Right lobe of liver (tissue), 6 donors: ENCODE results near the gene STXBP5. TPM values are rescaled to one million over a fixed set of nuclear protein-coding genes. Genes with fewer than 3 reads are reported as not detected.

Experiments used
- ATAC-seq, 4 donors: fragments of 200-7000 bp; cut with Tn5 transposase; one replicate each; pipeline ENCODE4 v1.9.1; 2020; ENCODE audit warnings: mild to moderate bottlenecking in 4 of 4, moderate library complexity in 4 of 4
- DNase-seq, 3 donors: peaks; one replicate each; pipeline ENCODE4 v3.0.0-alpha.2; 2020
- H3K27ac ChIP-seq, 3 donors: fragments of 200-600 bp; one replicate each; pipeline ENCODE4 v1.8.0; 2022
- H3K27me3 ChIP-seq, 2 donors: fragments of 200-600 bp; one replicate each; pipeline ENCODE4 v1.8.0; 2022
- H3K36me3 ChIP-seq, 4 donors: fragments of 200-600 bp; sonication (generic) in 1 of 4; one replicate each; pipeline versions ENCODE4 v1.5.1 to v1.8.0; 2017 to 2022; ENCODE audit warnings: control low read depth in 1 of 4
- H3K4me1 ChIP-seq, 4 donors: fragments of 200-600 bp; sonication (generic) in 1 of 4; one replicate each; pipeline versions ENCODE4 v1.5.1 to v1.8.0; 2017 to 2022; ENCODE audit warnings: control low read depth in 1 of 4
- H3K4me3 ChIP-seq, 3 donors: fragments of 200-600 bp; one replicate each; pipeline ENCODE4 v1.8.0; 2022
- H3K9me3 ChIP-seq, 4 donors: fragments of 200-600 bp; sonication (generic) in 1 of 4; one replicate each; pipeline versions ENCODE4 v1.5.1 to v1.8.0; 2017 to 2022; ENCODE audit warnings: control low read depth in 1 of 4
- CTCF ChIP-seq, 4 donors: fragments of 200-600 bp in 3 of 4; fragments of 450-650 bp in 1 of 4; IDR thresholded peaks; one replicate each; pipeline versions ENCODE4 v1.5.1 to v1.8.0; 2016 to 2022; ENCODE audit warnings: antibody characterized with exemption in 4 of 4, mild to moderate bottlenecking in 2 of 4
- POLR2A ChIP-seq: fragments of 450-650 bp; IDR thresholded peaks from one replicate; pipeline ENCODE4 v1.6.1; 2017; ENCODE audit warnings: antibody characterized with exemption, mild to moderate bottlenecking
- WGBS: methylation state at CpG from one replicate; pipeline ENCODE4 v1.1.6; 2018; ENCODE audit warnings: low coverage, low lambda C conversion rate; ENCODE audit not compliant: insufficient coverage; ENCODE audit errors: missing lambda C conversion rate; 5-methylcytosine and 5-hydroxymethylcytosine counted together
- intact Hi-C, 2 donors: fragments of 100-400 bp; cut with DNase I; formaldehyde crosslinking; loops; one replicate each; pipeline versions ENCODE4 v1.11.2 to v1.14.1; 2022
- total RNA-seq, 6 experiments: library from RNA; depleted of rRNA in 2 of 6; stranded (reverse); fragments of >200 nt in 2 of 6; fragmentation: NEBNext Ultra II Directional in 3 of 6; extraction: Animal tissue kit (Norgen Biotek cat#: 25700) in 3 of 6; gene quantifications; one replicate each; pipeline versions ENCODE4 v1.1.0 to v1.2.4, GENCODE V29; 2016 to 2023
- donor health status: DM: no; HTN: yes; CAD: no.
- donor health status: DM: no; HTN: no; CAD: no.
- donor health status: DM: no; HTN: no; CAD: no.
- donor health status: DM: no; HTN: yes; CAD: no.
- donor health status: DM: no; HTN: yes; CAD: no.

The STXBP5 gene
- total RNA-seq, 6 experiments from 2014 or later: 3.9 to 7.6 (median 5.7) TPM

GRCh38 chr6:147341486-147341885 is 137.3 kb downstream of the STXBP5 start:
- DNase-seq: no peak
- Histone ChIP-seq H3K27me3 (no peaks in the 10 kb centered on the region), H3K27ac (no peak overlapping the region), H3K4me3 (no peak overlapping the region), H3K4me1 (no peaks in the 10 kb centered on the region), H3K9me3 (no peaks in the 10 kb centered on the region), H3K36me3 (no peaks in the 10 kb centered on the region)
- 40% methylated on average over 1 of the region's 1 CpG for WGBS
- TF ChIP-seq CTCF (IDR thresholded peaks at IDR 0.05) (no peak), POLR2A (no peak)
- ATAC-seq: no peak
- intact Hi-C loops: no loop called here

GRCh38 chr6:147345902-147346301 is 141.7 kb downstream of the STXBP5 start:
- H3K9me3 ChIP-seq: no peaks in the 10 kb centered on the region
- no peak overlapping the region for H3K27ac ChIP-seq
- H3K4me3 ChIP-seq: no peak overlapping the region
- no peaks in the 10 kb centered on the region for H3K4me1 ChIP-seq
- no peak for TF ChIP-seq CTCF (IDR thresholded peaks at IDR 0.05)
- TF ChIP-seq POLR2A: no peak
- intact Hi-C loops: no loop called here
- WGBS: 82% methylated on average over 2 of the region's 2 CpGs
- no peak for ATAC-seq
- no peaks in the 10 kb centered on the region for H3K27me3 ChIP-seq
- no peak for DNase-seq
- no peaks in the 10 kb centered on the region for H3K36me3 ChIP-seq

- no peak for TF ChIP-seq POLR2A
- TF ChIP-seq CTCF (IDR thresholded peaks at IDR 0.05): no peak
- no peaks in the 10 kb centered on the region for H3K36me3 ChIP-seq
- no peaks in the 10 kb centered on the region for H3K27me3 ChIP-seq
- no peak overlapping the region for H3K27ac ChIP-seq
- no peaks in the 10 kb centered on the region for H3K9me3 ChIP-seq
- WGBS: 94% methylated on average over 2 of the region's 2 CpGs
- no peaks in the 10 kb centered on the region for H3K4me1 ChIP-seq
- H3K4me3 ChIP-seq: no peak overlapping the region
- intact Hi-C loops: no loop called here
- ATAC-seq: no peak
- DNase-seq: no peak
These were observed 143.1 kb downstream of the STXBP5 start for GRCh38 chr6:147347179-147347881.

DNA sequence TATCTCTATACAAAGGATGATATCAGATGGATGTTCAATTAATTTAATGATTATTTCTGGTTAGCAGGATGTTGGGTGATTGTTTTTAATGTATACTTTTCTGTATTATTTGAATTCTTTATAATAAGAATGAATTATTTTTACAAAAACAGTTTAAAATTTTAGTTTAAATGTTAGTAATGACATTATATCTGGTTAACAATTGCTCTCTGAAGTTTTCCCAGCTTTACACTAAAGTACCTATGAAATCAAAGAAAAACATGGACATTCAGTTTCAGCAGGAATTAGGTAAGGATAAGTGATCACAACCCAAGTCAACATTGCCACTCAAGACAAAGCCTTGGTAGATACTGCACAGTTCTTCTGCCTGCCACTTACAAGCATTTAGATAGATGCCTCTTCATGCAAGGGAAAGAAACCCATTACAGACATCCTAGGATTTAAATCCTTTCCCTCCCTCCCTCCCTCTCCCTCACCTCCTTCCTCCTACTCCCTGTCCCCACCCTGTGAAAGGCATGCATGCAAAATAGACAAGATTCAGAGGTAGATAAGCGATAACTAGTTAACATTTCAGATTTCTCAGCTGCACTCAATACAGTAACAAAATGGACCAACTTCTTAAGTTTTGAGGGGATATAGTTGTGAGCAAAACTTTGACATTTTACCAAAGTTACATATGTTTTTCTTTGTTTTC is 143.8 kb downstream of the STXBP5 start:
- WGBS: 100% methylated on average over 1 of the region's 1 CpG
- Histone ChIP-seq H3K4me1 (no peaks in the 10 kb centered on the region), H3K27me3 (no peaks in the 10 kb centered on the region), H3K27ac (no peak overlapping the region), H3K9me3 (no peaks in the 10 kb centered on the region), H3K36me3 (no peaks in the 10 kb centered on the region), H3K4me3 (no peak overlapping the region)
- no peak for DNase-seq
- TF ChIP-seq POLR2A: no peak
- no peak for TF ChIP-seq CTCF (IDR thresholded peaks at IDR 0.05)
- ATAC-seq: no peak
- intact Hi-C loops: no loop called here
